MV-4-11 (cell line): ENCODE measurements around the gene TMEM267.
"Not testable (repeated sequence)": the region's sequence is repeated elsewhere in the genome, so short reads cannot be mapped to it uniquely, and the experiment has no call there.

Experiments
- DNase-seq: peaks from one replicate; lab custom pipeline; 2025; lab: John Stamatoyannopoulos, UW

The TMEM267 gene

GRCh38 chr5:43456556-43456955, 27.1 kb downstream of the TMEM267 start:
- no peak for DNase-seq

DNA sequence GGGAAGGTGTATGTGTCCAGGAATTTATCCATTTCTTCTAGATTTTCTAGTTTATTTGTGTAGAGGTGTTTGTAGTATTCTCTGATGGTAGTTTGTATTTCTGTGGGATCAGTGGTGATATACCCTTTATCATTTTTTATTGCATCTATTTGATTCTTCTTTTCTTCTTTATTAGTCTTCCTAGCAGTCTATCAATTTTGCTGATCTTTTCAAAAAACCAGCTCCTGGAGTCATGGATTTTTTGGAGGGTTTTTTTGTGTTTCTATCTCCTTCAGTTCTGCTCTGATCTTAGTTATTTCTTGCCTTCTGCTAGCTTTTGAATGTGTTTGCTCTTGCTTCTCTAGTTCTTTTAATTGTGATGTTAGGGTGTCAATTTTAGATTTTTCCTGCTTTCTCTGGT, 42.1 kb downstream of the TMEM267 start:
- not testable (repeated sequence) for DNase-seq

DNA sequence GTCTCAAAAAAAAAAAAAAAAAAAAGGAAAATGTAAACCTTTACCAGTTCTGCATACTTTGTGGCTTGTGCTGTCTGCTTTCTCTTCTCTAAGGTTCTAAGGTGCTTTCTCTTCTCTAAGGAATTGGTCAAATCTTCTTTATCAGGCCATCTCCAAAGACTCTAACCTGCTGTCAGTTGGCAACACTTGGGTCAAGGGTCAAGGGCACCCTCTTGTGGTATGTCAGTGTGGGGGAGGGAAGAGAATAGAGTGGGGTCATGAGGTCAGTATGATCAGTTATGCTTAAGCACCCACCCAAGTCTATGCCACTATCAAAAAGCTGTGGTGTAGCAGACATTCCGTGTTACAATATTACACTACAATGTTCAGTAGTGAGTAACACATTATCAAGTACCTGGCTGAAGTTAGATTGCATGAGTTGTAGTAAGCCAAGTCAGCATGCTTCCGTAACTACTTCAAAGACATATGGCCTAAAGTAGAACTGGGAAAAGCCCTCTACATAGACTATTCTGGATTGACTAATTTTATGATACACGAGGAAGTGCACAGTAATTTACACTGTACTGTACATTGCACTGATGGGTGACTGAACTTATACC, 46.5 kb downstream of the TMEM267 start:
- peak; percentile 16 for DNase-seq

DNA sequence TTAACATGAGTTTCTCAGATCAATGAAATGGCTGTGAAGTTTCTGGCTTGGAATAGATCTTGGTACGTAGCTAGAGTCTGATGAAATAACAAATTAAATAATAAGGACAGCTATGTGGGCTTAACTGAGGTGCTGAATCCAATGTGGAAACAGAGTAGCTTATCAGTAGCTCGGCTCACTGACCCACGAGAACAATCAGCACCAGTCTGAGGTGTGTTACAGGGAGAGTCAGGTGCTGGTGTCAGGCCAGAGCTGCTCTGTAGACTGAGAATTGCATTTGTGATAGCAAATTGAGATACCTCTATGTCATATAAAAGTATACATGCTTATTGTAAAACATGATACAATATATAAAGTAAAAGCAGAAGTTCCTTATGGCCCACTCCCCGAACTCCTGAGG, 50.3 kb downstream of the TMEM267 start:
- DNase-seq: no peak

- peak; percentile 84 for DNase-seq
Observed at GRCh38 chr5:43432486-43433375, 50.9 kb downstream of the TMEM267 start.

GRCh38 chr5:43429706-43430105, 54.0 kb downstream of the TMEM267 start:
- DNase-seq: no peak

GRCh38 chr5:43429016-43429415, 54.6 kb downstream of the TMEM267 start:
- no peak for DNase-seq

GRCh38 chr5:43427306-43427705, 56.4 kb downstream of the TMEM267 start:
- DNase-seq: no peak

DNA sequence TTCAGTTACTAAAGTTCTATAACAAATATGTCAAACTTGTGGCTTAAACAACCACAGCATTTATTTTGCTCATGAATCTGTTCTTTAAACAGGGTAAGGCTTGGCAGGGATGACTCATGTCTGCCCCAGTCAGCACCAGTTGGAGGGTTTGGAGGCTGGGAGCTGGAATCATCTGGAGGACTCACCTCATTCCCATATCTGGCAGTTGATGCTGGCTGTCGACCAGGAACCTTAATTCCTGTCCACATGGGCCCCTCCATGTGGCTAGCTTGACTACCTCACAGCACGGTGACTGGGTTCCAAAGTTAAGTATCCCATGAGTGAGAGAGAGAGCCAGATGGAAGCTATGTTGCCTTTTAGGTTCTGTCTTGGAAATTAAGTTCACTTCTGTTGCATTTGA, 57.7 kb downstream of the TMEM267 start:
- no peak for DNase-seq

GRCh38 chr5:43423086-43423485, 60.6 kb downstream of the TMEM267 start:
- not testable (repeated sequence) for DNase-seq

DNA sequence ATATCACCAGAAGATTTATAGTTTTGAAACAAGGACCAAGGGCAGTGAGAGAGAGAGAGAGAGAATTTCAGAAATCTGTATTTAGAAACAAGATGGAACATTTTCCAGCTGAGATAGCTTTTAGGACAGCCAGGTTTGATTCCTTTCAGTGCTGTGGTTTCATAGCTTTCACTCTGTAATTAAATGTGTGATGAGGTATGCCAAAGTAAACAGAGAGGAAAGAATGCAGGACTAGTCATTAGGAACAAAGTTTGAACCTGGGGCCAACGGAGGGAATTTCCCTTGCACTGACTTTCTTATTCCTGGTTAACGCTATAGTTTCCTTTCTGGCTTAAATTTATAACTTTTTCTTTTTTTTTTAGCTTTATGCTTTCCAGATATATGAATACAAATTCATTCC, 61.5 kb downstream of the TMEM267 start:
- DNase-seq: no peak

GRCh38 chr5:43421450-43422133, 62.1 kb downstream of the TMEM267 start:
- DNase-seq: no peak

- no peak for DNase-seq
Observed at GRCh38 chr5:43420241-43420640, 63.4 kb downstream of the TMEM267 start.

DNA sequence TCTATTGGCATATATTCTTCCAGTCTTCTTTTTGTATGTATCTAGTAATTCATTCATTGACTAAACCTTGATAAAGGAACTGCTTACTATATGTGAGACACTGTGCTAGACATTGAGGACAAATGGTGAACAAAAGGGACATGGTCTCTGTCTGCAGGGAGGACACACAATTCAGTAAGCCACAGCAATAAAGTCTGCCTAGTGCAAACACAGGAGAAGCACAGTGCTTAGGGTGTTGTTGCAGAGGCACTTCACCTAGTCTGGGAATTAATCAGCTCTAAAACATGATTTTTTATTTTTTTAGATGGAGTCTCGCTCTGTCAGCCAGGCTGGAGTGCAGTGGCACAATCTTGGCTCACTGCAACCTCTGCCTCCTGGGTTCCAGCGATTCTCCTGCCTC, 65.1 kb downstream of the TMEM267 start:
- no peak for DNase-seq

- DNase-seq: no peak
Observed at GRCh38 chr5:43416803-43417394, 66.8 kb downstream of the TMEM267 start.

- no peak for DNase-seq
Observed at GRCh38 chr5:43415935-43416802, 67.5 kb downstream of the TMEM267 start.

GRCh38 chr5:43413966-43414365, 69.7 kb downstream of the TMEM267 start:
- no peak for DNase-seq

- DNase-seq: no peak
Observed at GRCh38 chr5:43412644-43413043, 71.0 kb downstream of the TMEM267 start.

- no peak for DNase-seq
Observed at GRCh38 chr5:43412156-43412555, 71.5 kb downstream of the TMEM267 start, which contains the start of gene CCL28. CCL28 (minus strand) TSS chr5:43412391; CDS start chr5:43412316, 75 bp downstream.

DNA sequence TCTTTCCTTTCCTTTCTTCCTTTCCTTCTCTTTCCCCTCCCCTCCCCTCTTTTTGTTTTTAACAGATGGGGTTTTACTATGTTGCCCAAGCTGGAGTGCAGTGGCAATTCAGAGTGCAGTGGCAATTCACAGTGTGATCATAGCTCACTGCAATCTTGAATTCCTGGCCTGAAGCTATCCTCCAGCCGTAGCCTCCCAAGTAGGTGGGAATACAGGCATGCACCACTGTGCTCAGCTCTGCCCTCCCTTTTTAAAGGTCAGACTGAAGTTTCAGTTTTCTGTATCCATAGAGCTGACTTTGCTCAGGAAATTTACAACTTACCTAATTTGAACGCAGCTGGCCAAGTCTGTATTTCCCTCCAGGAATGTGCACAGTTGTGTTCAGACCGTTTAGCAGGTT, 72.2 kb downstream of the TMEM267 start:
- DNase-seq: no peak

DNA sequence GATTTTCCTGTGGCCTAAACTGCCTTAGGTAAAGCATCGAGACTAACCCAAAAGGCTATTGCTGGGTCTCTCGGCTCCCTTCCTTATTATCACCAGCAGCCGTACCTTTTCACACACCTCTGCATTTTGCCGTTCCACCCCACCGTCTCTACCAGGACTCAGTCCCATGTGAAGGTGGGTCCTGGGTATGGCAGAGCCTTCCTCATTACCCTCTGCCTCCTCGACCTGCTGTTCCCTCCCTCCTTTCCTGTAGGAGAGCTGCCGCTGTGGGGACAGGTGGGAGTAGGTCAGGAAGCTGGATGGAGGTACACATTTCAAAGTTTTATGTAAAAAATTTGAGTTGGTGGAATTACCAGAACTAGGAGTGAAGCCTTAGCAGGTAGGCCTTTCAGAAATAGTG, 73.3 kb downstream of the TMEM267 start:
- DNase-seq: no peak
